Chondrocyte (in vitro differentiated cells): ENCODE results near the gene DENND6A. TPM values are rescaled to one million over a fixed set of nuclear protein-coding genes. Genes with fewer than 3 reads are reported as not detected.
"Not testable (repeated sequence)": the region's sequence is repeated elsewhere in the genome, so short reads cannot be mapped to it uniquely, and the experiment has no call there.

Source experiments
- DNase-seq: peaks from one replicate; pipeline ENCODE4 v3.0.0; 2021; ENCODE audit warnings: mixed read lengths, low spot score
- H3K27ac Mint-ChIP-seq: one replicate; pipeline ENCODE4 v1.8.0; 2021; ENCODE audit warnings: mild to moderate bottlenecking, moderate library complexity, mixed read lengths; ENCODE audit not compliant: unreplicated experiment
- H3K27me3 Mint-ChIP-seq: 2 replicates; pipeline ENCODE4 v1.8.0; 2021; ENCODE audit warnings: low read depth, mixed read lengths
- H3K36me3 Mint-ChIP-seq: 2 replicates; pipeline ENCODE4 v1.8.0; 2021; ENCODE audit warnings: low read depth, mixed read lengths
- H3K4me1 Mint-ChIP-seq: 2 replicates; pipeline ENCODE4 v1.8.0; 2021; ENCODE audit warnings: low read depth, mild to moderate bottlenecking, mixed read lengths
- H3K4me3 Mint-ChIP-seq: one replicate; pipeline ENCODE4 v1.8.0; 2021; ENCODE audit warnings: mild to moderate bottlenecking, moderate library complexity, mixed read lengths; ENCODE audit not compliant: unreplicated experiment
- H3K9me3 Mint-ChIP-seq: 2 replicates; pipeline ENCODE4 v1.8.0; 2021; ENCODE audit warnings: low read depth, mixed read lengths
- total RNA-seq: library from RNA; stranded (reverse); gene quantifications from 3 replicates; pipeline ENCODE4 v1.2.1, GENCODE V29; 2021
- TF ChIP-seq, protein P1 (sequence below): fragments of 200-600 bp; sonication (generic); IDR thresholded peaks from 2 replicates; pipeline ENCODE4 v1.5.0; 2021; ENCODE audit warnings: antibody characterized with exemption, mild to moderate bottlenecking, moderate library complexity

DENND6A gene
- total RNA-seq, 1 donor from 2014 or later = 19.8 TPM

DNA sequence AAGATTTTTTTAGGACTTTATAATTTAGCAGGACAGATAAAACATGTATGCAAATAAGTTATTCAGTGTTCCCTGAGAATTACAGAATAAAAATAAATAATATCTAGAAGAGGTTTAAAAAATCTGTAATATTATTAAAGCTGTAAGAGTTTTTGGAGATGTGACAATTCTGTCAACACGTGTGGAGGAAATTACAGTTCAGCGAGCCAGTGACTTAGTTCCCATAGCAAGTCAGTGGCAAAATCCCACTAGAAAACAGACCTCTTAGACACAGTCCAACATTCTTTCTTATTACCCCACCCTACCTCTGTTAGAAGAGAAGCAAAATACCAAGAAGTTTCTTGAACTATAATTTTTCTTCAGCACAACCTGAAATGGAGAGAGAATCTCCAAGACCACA lies 16.2 kb upstream of the DENND6A start:
- Mint-ChIP-seq H3K27me3 (no peaks in the 10 kb centered on the region), H3K27ac (peak overlapping the region; percentile 2), H3K9me3 (peaks cover 3% of the 10 kb centered on the region), H3K36me3 (peaks cover 2% of the 10 kb centered on the region), H3K4me1 (peaks cover 9% of the 10 kb centered on the region), H3K4me3 (no peak overlapping the region)
- DNase-seq = no peak
- TF ChIP-seq, protein P1, sequence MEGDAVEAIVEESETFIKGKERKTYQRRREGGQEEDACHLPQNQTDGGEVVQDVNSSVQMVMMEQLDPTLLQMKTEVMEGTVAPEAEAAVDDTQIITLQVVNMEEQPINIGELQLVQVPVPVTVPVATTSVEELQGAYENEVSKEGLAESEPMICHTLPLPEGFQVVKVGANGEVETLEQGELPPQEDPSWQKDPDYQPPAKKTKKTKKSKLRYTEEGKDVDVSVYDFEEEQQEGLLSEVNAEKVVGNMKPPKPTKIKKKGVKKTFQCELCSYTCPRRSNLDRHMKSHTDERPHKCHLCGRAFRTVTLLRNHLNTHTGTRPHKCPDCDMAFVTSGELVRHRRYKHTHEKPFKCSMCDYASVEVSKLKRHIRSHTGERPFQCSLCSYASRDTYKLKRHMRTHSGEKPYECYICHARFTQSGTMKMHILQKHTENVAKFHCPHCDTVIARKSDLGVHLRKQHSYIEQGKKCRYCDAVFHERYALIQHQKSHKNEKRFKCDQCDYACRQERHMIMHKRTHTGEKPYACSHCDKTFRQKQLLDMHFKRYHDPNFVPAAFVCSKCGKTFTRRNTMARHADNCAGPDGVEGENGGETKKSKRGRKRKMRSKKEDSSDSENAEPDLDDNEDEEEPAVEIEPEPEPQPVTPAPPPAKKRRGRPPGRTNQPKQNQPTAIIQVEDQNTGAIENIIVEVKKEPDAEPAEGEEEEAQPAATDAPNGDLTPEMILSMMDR = no peak

DNA sequence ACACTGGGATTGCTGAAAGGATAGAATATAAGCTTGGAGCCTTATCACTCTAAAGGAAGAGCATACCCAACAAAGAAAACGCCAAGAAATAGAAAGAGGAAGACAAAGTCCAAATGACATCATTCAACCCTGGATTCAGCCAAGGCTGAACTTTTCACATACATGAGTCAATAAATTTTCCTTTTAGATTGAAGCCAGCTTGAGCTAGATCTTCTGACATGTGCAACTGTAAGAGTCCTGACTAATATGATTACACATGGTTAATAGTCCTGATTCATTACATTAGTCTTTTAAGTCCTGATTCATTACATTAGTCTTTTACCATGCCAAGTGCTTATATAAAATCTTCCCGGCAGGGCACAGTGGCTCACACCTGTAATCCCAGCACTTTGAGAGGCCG lies 13.6 kb upstream of the DENND6A start:
- Mint-ChIP-seq H3K9me3 (peaks cover 3% of the 10 kb centered on the region), H3K27me3 (no peaks in the 10 kb centered on the region), H3K4me3 (no peak overlapping the region), H3K36me3 (peaks cover 2% of the 10 kb centered on the region), H3K4me1 (peaks cover 9% of the 10 kb centered on the region), H3K27ac (no peak overlapping the region)
- DNase-seq = no peak
- TF ChIP-seq, protein P1 = no peak

DNA sequence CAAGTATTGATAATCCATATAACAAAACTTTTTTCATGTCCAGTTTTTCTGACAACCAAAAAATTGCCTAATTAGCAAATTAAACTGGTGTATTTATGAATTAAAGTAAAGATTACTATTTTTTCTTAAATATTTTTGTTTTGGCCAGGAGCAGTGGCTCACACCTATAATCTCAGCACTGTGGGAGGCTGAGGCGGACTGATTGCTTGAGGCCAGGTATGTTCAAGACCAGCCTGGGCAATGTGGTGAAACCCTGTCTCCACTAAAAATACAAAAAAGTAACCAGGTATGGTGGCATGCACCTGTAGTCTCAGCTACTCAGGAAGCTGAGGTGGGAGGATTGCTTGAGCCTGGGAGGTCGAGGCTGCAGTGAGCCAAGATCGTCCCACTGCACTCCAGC lies 12.5 kb upstream of the DENND6A start:
- H3K9me3 Mint-ChIP-seq, H3K4me1 Mint-ChIP-seq, H3K27ac Mint-ChIP-seq, H3K36me3 Mint-ChIP-seq, DNase-seq, H3K27me3 Mint-ChIP-seq, H3K4me3 Mint-ChIP-seq: not testable (repeated sequence)

DNA sequence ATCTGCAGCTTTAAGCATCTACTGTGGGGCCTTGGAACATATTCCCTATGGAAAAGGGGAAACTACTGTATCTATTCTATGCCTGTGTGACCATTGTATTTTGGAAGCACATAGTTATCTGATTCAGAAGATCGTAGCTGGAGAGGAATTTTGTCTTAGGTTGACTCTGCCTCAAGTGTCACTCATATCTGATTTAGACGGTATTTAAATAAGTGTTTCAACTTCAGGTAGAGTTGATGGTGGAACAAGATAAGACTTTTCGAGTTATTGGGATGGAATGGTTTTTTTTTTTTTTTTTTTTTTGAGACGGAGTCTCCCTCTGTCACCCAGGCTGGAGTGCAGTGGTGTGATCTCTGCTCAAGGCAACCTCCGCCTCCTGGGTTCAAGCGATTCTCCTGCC lies 8.9 kb upstream of the DENND6A start:
- H3K36me3 Mint-ChIP-seq = no peaks in the 10 kb centered on the region
- no peaks in the 10 kb centered on the region for H3K9me3 Mint-ChIP-seq
- H3K4me1 Mint-ChIP-seq = no peaks in the 10 kb centered on the region
- TF ChIP-seq, protein P1 = no peak
- H3K27me3 Mint-ChIP-seq = no peaks in the 10 kb centered on the region
- no peak for DNase-seq
- H3K4me3 Mint-ChIP-seq = no peak overlapping the region
- H3K27ac Mint-ChIP-seq = no peak overlapping the region

DNA sequence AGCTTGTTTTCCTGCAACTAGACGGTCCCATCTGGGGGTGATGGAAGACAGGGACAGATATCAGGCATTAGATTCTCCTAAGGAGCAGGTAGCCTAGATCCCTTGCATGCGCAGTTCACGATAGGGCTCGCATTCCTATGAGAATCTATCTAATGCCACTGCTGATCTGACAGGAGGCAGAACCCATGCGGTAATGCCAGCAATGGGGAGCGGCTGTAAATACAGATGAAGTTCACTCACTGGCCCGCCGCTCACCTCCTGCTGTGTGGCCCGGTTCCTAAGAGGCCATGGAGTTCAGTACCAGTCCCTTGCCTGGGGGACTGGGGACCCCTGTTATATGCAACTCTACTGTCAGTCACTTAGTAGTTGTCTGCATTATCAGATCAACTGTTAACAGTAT lies 7.9 kb upstream of the DENND6A start:
- Mint-ChIP-seq H3K4me3 (no peak overlapping the region), H3K36me3 (no peaks in the 10 kb centered on the region), H3K27me3 (no peaks in the 10 kb centered on the region), H3K4me1 (no peaks in the 10 kb centered on the region), H3K27ac (no peak overlapping the region), H3K9me3 (no peaks in the 10 kb centered on the region)
- no peak for DNase-seq
- TF ChIP-seq, protein P1 = no peak

DNA sequence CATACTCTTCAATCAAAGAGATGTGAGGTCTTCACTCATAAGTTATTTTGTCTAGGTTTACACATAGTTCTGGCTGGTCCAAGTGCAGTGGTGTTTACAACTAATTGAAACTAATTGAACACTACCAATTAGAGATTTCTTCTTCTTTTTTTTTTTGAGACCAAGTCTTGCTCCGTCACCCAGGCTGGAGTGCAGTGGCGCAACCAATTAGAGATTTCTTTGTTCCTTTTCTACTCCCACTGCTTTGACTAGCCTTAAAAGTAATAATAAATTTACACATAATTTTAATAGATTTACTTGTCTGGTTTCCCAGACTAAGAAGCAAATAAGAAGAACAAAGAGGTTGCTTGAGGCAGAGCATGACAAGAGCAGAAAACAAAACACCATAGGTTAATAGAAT lies 6.7 kb upstream of the DENND6A start:
- no peak overlapping the region for H3K4me3 Mint-ChIP-seq
- H3K9me3 Mint-ChIP-seq = no peaks in the 10 kb centered on the region
- no peaks in the 10 kb centered on the region for H3K36me3 Mint-ChIP-seq
- no peak for DNase-seq
- H3K4me1 Mint-ChIP-seq = no peaks in the 10 kb centered on the region
- TF ChIP-seq, protein P1 = no peak
- H3K27me3 Mint-ChIP-seq = no peaks in the 10 kb centered on the region
- H3K27ac Mint-ChIP-seq = no peak overlapping the region
